ENCODE data around the gene SPATA13.

SPATA13 gene

DNA sequence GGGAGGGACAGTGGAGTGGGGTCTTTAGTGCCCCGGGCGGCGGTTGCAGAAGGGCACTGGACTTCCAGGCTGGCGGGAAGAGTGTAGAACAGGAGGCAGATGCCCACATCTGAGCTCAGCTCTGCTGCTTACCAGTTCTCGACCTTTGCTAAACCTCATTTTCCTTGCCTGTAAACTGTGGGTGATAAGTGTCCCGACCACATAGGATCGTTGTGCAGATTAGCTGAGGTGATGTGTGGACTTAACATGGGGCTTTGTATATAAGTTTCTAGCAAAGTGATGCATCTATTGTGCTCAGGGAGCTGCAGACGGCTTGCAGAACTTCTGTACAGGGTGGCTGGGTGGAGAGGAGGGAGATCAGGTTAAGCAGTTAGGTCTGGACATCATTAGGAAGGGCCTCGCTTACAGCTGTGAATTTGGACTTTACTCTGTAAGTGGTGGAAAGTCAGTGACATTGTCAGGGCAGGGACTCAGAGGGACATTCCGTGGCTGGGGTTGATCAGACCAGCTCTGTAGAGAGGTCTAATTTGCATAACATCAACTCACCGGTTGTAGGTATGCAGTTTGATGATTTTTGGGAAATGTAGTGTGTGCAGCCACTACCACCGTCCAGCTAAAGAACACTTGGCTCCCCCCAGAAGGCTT is 70.0 kb downstream of the SPATA13 start:
- Histone ChIP-seq H3K4me1 (ENCODE audit: low read length) (peaks cover 19% of the 10 kb centered on the region), H3K79me2 (ENCODE audit: low read length) (no peaks in the 10 kb centered on the region), H3K4me3 (ENCODE audit: low read length) (no peak overlapping the region), H2AFZ (ENCODE audit: low read depth, low read length) (no peak overlapping the region), H3K36me3 (replicated peaks; ENCODE audit: low read depth, low read length) (no peaks in the 10 kb centered on the region), H4K20me1 (ENCODE audit: insufficient read depth, low read length) (no peaks in the 10 kb centered on the region; the same call in 1 of the 2 replicates), H3K27me3 (ENCODE audit: low read depth, low read length) (no peaks in the 10 kb centered on the region), H3K9me3 (ENCODE audit: insufficient read depth, low read length) (no peaks in the 10 kb centered on the region), H3K9ac (ENCODE audit: low read length) (no peak overlapping the region), H3K4me2 (ENCODE audit: low read length) (no peak overlapping the region), H3K27ac (ENCODE audit: low read length) (no peak overlapping the region)
- TF ChIP-seq EZH2phosphoT487 (IDR thresholded peaks at IDR 0.05; ENCODE audit: low read depth) = no peak
- TF ChIP-seq, protein P1, sequence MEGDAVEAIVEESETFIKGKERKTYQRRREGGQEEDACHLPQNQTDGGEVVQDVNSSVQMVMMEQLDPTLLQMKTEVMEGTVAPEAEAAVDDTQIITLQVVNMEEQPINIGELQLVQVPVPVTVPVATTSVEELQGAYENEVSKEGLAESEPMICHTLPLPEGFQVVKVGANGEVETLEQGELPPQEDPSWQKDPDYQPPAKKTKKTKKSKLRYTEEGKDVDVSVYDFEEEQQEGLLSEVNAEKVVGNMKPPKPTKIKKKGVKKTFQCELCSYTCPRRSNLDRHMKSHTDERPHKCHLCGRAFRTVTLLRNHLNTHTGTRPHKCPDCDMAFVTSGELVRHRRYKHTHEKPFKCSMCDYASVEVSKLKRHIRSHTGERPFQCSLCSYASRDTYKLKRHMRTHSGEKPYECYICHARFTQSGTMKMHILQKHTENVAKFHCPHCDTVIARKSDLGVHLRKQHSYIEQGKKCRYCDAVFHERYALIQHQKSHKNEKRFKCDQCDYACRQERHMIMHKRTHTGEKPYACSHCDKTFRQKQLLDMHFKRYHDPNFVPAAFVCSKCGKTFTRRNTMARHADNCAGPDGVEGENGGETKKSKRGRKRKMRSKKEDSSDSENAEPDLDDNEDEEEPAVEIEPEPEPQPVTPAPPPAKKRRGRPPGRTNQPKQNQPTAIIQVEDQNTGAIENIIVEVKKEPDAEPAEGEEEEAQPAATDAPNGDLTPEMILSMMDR (IDR thresholded peaks at IDR 0.05; ENCODE audit: low read depth, low read length) = no peak

DNA sequence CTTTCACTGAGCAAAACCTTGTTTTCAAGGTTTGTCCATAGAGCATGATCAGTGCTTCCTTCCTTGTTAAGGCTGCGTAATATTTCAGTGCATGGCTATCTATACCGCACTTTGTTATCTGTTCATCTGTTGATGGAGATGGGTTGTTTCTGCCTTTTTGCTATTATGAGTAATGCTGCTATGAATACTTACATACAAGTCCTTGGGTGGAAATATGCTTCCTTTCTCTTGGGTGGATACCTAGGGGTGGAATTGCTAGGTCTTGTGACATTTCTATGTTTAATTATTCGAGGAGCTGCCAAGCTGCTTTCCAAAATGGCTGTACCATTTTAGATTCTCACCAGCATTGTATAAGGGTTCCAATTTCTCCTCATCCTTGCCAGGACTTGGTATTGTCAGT is 70.9 kb downstream of the SPATA13 start:
- Histone ChIP-seq H4K20me1 (ENCODE audit: insufficient read depth, low read length) (no peaks in the 10 kb centered on the region; the same call in 1 of the 2 replicates), H3K27me3 (ENCODE audit: low read depth, low read length) (no peaks in the 10 kb centered on the region), H2AFZ (ENCODE audit: low read depth, low read length) (no peak overlapping the region), H3K27ac (ENCODE audit: low read length) (no peak overlapping the region), H3K4me1 (ENCODE audit: low read length) (peaks cover 19% of the 10 kb centered on the region), H3K79me2 (ENCODE audit: low read length) (no peaks in the 10 kb centered on the region), H3K9me3 (ENCODE audit: insufficient read depth, low read length) (no peaks in the 10 kb centered on the region), H3K36me3 (replicated peaks; ENCODE audit: low read depth, low read length) (no peaks in the 10 kb centered on the region), H3K4me3 (ENCODE audit: low read length) (no peak overlapping the region), H3K4me2 (ENCODE audit: low read length) (no peak overlapping the region), H3K9ac (ENCODE audit: low read length) (no peak overlapping the region)
- no peak for TF ChIP-seq EZH2phosphoT487 (IDR thresholded peaks at IDR 0.05; ENCODE audit: low read depth)

DNA sequence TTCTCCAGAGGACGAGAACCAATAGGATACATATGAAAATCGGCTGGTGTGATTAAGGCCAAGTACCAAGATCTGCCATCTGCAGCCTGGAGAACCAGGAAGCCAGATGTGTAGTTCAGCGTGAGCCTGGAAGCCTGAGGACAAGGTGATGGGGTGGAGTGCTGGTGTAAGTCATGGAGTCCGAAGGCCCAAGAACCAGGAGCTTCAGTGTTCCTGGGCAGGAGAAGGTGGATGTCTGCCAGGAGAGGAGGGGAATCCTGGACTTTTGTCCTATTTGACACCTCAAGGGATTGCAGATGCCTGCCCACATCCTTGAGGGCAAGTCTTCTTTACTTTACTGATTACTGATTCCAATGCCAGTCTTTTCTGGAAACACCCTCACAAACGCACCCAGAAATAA is 71.5 kb downstream of the SPATA13 start:
- no peaks in the 10 kb centered on the region for H3K79me2 ChIP-seq (ENCODE audit: low read length)
- no peak overlapping the region for H3K27ac ChIP-seq (ENCODE audit: low read length)

DNA sequence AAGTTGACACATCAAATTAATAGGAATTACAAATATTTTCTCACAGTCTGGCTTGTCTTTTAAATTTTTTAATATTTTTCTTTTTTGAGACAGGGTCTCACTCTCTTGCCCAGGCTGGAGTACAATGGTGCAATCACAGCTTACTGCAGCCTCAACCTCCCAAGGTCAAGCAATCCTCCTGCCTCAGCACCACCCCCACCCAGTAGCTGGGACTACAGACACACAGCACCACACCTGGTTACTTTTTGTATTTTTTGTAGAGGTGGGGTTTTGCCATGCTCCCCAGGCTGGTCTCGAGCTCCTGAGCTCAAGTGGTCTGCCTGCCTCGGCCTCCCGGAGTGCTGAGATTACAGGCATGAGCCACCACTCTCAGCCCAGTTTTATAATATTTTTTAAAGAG is 72.0 kb downstream of the SPATA13 start:
- Histone ChIP-seq H3K79me2 (ENCODE audit: low read length) (no peaks in the 10 kb centered on the region), H3K36me3 (replicated peaks; ENCODE audit: low read depth, low read length) (no peaks in the 10 kb centered on the region), H3K9me3 (ENCODE audit: insufficient read depth, low read length) (no peaks in the 10 kb centered on the region), H3K27me3 (ENCODE audit: low read depth, low read length) (no peaks in the 10 kb centered on the region), H3K27ac (ENCODE audit: low read length) (no peak overlapping the region), H3K4me1 (ENCODE audit: low read length) (peaks cover 19% of the 10 kb centered on the region), H4K20me1 (ENCODE audit: insufficient read depth, low read length) (no peaks in the 10 kb centered on the region; the same call in 1 of the 2 replicates), H3K4me3 (ENCODE audit: low read length) (no peak overlapping the region), H3K4me2 (ENCODE audit: low read length) (no peak overlapping the region), H3K9ac (ENCODE audit: low read length) (no peak overlapping the region), H2AFZ (ENCODE audit: low read depth, low read length) (no peak overlapping the region)
- no peak for TF ChIP-seq EZH2phosphoT487 (IDR thresholded peaks at IDR 0.05; ENCODE audit: low read depth)
- TF ChIP-seq, protein P1 (IDR thresholded peaks at IDR 0.05; ENCODE audit: low read depth, low read length) = no peak

More for the DNA sequence above, 71.5 kb downstream of the SPATA13 start:
- H4K20me1 ChIP-seq (ENCODE audit: insufficient read depth, low read length) = no peaks in the 10 kb centered on the region; the same call in 1 of the 2 replicates
- H3K4me3 ChIP-seq (ENCODE audit: low read length) = no peak overlapping the region
- no peaks in the 10 kb centered on the region for H3K27me3 ChIP-seq (ENCODE audit: low read depth, low read length)
- no peaks in the 10 kb centered on the region for H3K36me3 ChIP-seq (replicated peaks; ENCODE audit: low read depth, low read length)
- H2AFZ ChIP-seq (ENCODE audit: low read depth, low read length) = no peak overlapping the region
- H3K4me1 ChIP-seq (ENCODE audit: low read length) = peaks cover 19% of the 10 kb centered on the region
- H3K9ac ChIP-seq (ENCODE audit: low read length) = no peak overlapping the region
- no peak for TF ChIP-seq EZH2phosphoT487 (IDR thresholded peaks at IDR 0.05; ENCODE audit: low read depth)
- TF ChIP-seq, protein P1 (IDR thresholded peaks at IDR 0.05; ENCODE audit: low read depth, low read length) = no peak
- no peak overlapping the region for H3K4me2 ChIP-seq (ENCODE audit: low read length)
- no peaks in the 10 kb centered on the region for H3K9me3 ChIP-seq (ENCODE audit: insufficient read depth, low read length)

Measured in OCI-LY3 (cell line).